HepG2 (cell line): ENCODE results near the gene MRPS2. TPM values are rescaled to one million over a fixed set of nuclear protein-coding genes. Genes with fewer than 3 reads are reported as not detected.

Source experiments
- ATAC-seq: fragments of 200-7000 bp; cut with Tn5 transposase; 3 replicates; pipeline ENCODE4 v1.9.1; 2020; ENCODE audit warnings: mild to moderate bottlenecking, moderate library complexity
- BruUV-seq: library from RNA; stranded (reverse); fragments of 400-500 nt; replicated peaks from 2 replicates; lab custom pipeline; 2021; lab: Mats Ljungman, UMichigan
- CTCF ChIA-PET: fragments of 300-600 bp; formaldehyde crosslinking; extraction: SDS; loops from one replicate; lab custom pipeline; 2021; ENCODE audit warnings: low total read pairs, inconsistent platforms, low intra/inter-chr PET ratio; lab: Yijun Ruan, JAX
- POLR2A ChIA-PET: fragments of 350-600 bp; sonication (Branson Sonifier 250); formaldehyde crosslinking; loops from one replicate; lab custom pipeline; 2020; ENCODE audit warnings: antibody characterized with exemption, inconsistent platforms; lab: Yijun Ruan, JAX
- DNase-seq: peaks from one replicate; pipeline ENCODE4 v3.0.0-alpha.2; 2015; ENCODE audit warnings: low spot score
- FAIRE-seq: peaks from 3 replicates; lab custom pipeline; 2011; peaks lifted over from hg19 to GRCh38; lab: Jason Lieb, UNC
- H2AFZ ChIP-seq: one replicate; pipeline ENCODE4 v1.6.1; 2011; ENCODE audit warnings: low read length, inconsistent platforms
- H3K27ac ChIP-seq: fragments of 300-600 bp; 3 replicates; pipeline ENCODE4 v1.8.0; 2011; ENCODE audit warnings: mixed run types, mild to moderate bottlenecking, mixed read lengths, low read length, inconsistent platforms; ENCODE audit not compliant: insufficient read depth; ENCODE audit errors: extremely low read length
- H3K27me3 ChIP-seq, 2 experiments: fragments of 200-600 bp in 1 of 2; 2 replicates in 1 of 2; 3 replicates in 1 of 2; pipeline versions ENCODE4 v1.6.0 to v1.8.0; 2011; ENCODE audit warnings: low read length in 2 of 2, mild to moderate bottlenecking in 2 of 2, moderate library complexity in 2 of 2, inconsistent platforms in 1 of 2; ENCODE audit not compliant: insufficient read depth in 2 of 2, control insufficient read depth in 1 of 2
- H3K36me3 ChIP-seq, 2 experiments: fragments of 200-600 bp in 1 of 2; replicated peaks in 1 of 2; 2 replicates in 1 of 2; 3 replicates in 1 of 2; pipeline versions ENCODE4 v1.5.1 to v1.8.0; 2011; ENCODE audit warnings: low read length in 2 of 2, inconsistent platforms in 1 of 2; ENCODE audit not compliant: insufficient read depth in 2 of 2, control insufficient read depth in 1 of 2
- H3K4me1 ChIP-seq: 2 replicates; pipeline ENCODE4 v1.5.1; 2012; ENCODE audit warnings: low read length, inconsistent platforms; ENCODE audit not compliant: insufficient read depth
- H3K4me2 ChIP-seq: 2 replicates; pipeline ENCODE4 v1.6.0; 2011; ENCODE audit warnings: low read depth, low read length, inconsistent platforms
- H3K4me3 ChIP-seq, 3 experiments: fragments of 200-600 bp in 1 of 3; sonication (generic), shearing (Covaris generic) in 1 of 3; replicated peaks in 1 of 3; 2 replicates each; pipeline ENCODE4 v1.5.1; 2011 to 2016; ENCODE audit warnings: low read length in 3 of 3, inconsistent platforms in 2 of 3, low read depth in 2 of 3, mild to moderate bottlenecking in 2 of 3, control low read depth in 1 of 3, mixed read lengths in 1 of 3; ENCODE audit not compliant: insufficient read depth in 1 of 3
- H3K79me2 ChIP-seq: one replicate; pipeline ENCODE4 v1.6.1; 2011; ENCODE audit warnings: low read length, inconsistent platforms; ENCODE audit not compliant: insufficient read depth
- H3K9ac ChIP-seq: 2 replicates; pipeline ENCODE4 v1.6.0; 2011; ENCODE audit warnings: mild to moderate bottlenecking, low read depth, low read length, inconsistent platforms; ENCODE audit not compliant: insufficient read depth
- H3K9me3 ChIP-seq: 2 replicates; pipeline ENCODE4 v1.5.1; 2012; ENCODE audit warnings: mild to moderate bottlenecking, low read length
- H4K20me1 ChIP-seq: 2 replicates; pipeline ENCODE4 v1.6.0; 2011; ENCODE audit warnings: inconsistent platforms, mild to moderate bottlenecking, low read length, moderate library complexity; ENCODE audit not compliant: insufficient read depth
- ATF7-NPFF ChIP-seq: sonication (generic); formaldehyde crosslinking; IDR thresholded peaks from 2 replicates; pipeline ENCODE4 v1.8.1; 2023; ENCODE audit warnings: mild to moderate bottlenecking, low read depth, missing genetic modification reagents, moderate library complexity
- DR1 ChIP-seq: sonication (generic); formaldehyde crosslinking; IDR thresholded peaks from 2 replicates; pipeline ENCODE4 v1.8.0; 2021; ENCODE audit warnings: mild to moderate bottlenecking, missing genetic modification reagents, inconsistent platforms
- HNF4A ChIP-seq: sonication (generic); formaldehyde crosslinking; IDR thresholded peaks from 2 replicates; pipeline ENCODE4 v1.4.0; 2020; ENCODE audit warnings: missing genetic modification reagents
- KMT2B ChIP-seq: IDR thresholded peaks from 2 replicates; pipeline ENCODE4 v1.6.1; 2016; ENCODE audit warnings: missing genetic modification reagents, missing compliant biosample characterization
- MED13 ChIP-seq: sonication (generic); formaldehyde crosslinking; IDR thresholded peaks from 2 replicates; pipeline ENCODE4 v1.5.0; 2020; ENCODE audit warnings: missing genetic modification reagents
- PCBP1 ChIP-seq: fragments of 200-400 bp; formaldehyde crosslinking; IDR thresholded peaks from 2 replicates; pipeline ENCODE4 v1.6.1; 2017; ENCODE audit warnings: mild to moderate bottlenecking, low read depth, low read length, borderline replicate concordance
- TAF1 ChIP-seq: sonication (generic); formaldehyde crosslinking; IDR thresholded peaks from 2 replicates; pipeline ENCODE4 v1.4.0; 2020; ENCODE audit warnings: missing genetic modification reagents
- ZNF136 ChIP-seq: sonication (generic); formaldehyde crosslinking; IDR thresholded peaks from 2 replicates; pipeline ENCODE4 v1.8.1; 2022; ENCODE audit warnings: low read depth, mild to moderate bottlenecking, moderate library complexity, missing genetic modification reagents
- ZNF17 ChIP-seq: sonication (generic); formaldehyde crosslinking; IDR thresholded peaks from 2 replicates; pipeline ENCODE4 v1.5.0; 2020; ENCODE audit warnings: mild to moderate bottlenecking, missing genetic modification reagents
- ZNF264 ChIP-seq: sonication (generic); formaldehyde crosslinking; IDR thresholded peaks from 2 replicates; pipeline ENCODE4 v1.4.0; 2020; ENCODE audit warnings: missing genetic modification reagents
- ZNF335 ChIP-seq: sonication (generic); formaldehyde crosslinking; IDR thresholded peaks from 2 replicates; pipeline ENCODE4 v1.4.0; 2020; ENCODE audit warnings: missing genetic modification reagents
- ZNF501 ChIP-seq: sonication (generic); formaldehyde crosslinking; IDR thresholded peaks from 2 replicates; pipeline ENCODE4 v1.5.1; 2020; ENCODE audit warnings: mild to moderate bottlenecking, moderate library complexity, missing genetic modification reagents
- WGBS: methylation state at CpG from one replicate; pipeline ENCODE4 v1.1.6; 2017; ENCODE audit warnings: low lambda C conversion rate; 5-methylcytosine and 5-hydroxymethylcytosine counted together
- in situ Hi-C: cut with HindIII; loops from 2 replicates; pipeline ENCODE4 v1.10.0; 2017; ENCODE audit warnings: low pct_unique_long_range_greater_than_20kb; ENCODE audit not compliant: extremely low pct_ligation_motif_present
- intact Hi-C: fragments of 100-400 bp; cut with micrococcal nuclease; formaldehyde crosslinking; loops from one replicate; pipeline ENCODE4 v1.10.0; 2022; ENCODE audit not compliant: unreplicated experiment
- polyA plus RNA-seq, 8 experiments: library from polyadenylated mRNA; depleted of rRNA in 3 of 8; stranded (reverse) in 7 of 8; unstranded in 1 of 8; fragments of >200 nt; fragmentation: Illumina TruSeq in 4 of 8; extraction: Trizol in 4 of 8; gene quantifications; 2 replicates each; pipeline versions ENCODE4 v1.2.1 to v1.2.3, GENCODE V29; 2011 to 2016; ENCODE audit warnings: low read depth in 4 of 8, missing spikeins in 1 of 8, mixed read lengths in 1 of 8; ENCODE audit not compliant: insufficient read depth in 1 of 8
- total RNA-seq, 5 experiments: library from RNA; depleted of rRNA; stranded (reverse); fragments of >200 nt; fragmentation: Illumina TruSeq; extraction: Trizol; gene quantifications; 2 replicates each; pipeline ENCODE4 v1.2.3, GENCODE V29; 2016; ENCODE audit warnings: low read depth in 1 of 5
- TF ChIP-seq, protein P1 (sequence below): sonication (generic); formaldehyde crosslinking; IDR thresholded peaks from 2 replicates; pipeline ENCODE4 v1.4.0; 2020; ENCODE audit warnings: mild to moderate bottlenecking, missing genetic modification reagents
- TF ChIP-seq, protein P2 (sequence below): sonication (generic); formaldehyde crosslinking; IDR thresholded peaks from 2 replicates; pipeline ENCODE4 v1.5.0; 2020; ENCODE audit warnings: missing genetic modification reagents, mild to moderate bottlenecking, borderline replicate concordance
- TF ChIP-seq, protein P3 (sequence below): sonication (generic); formaldehyde crosslinking; IDR thresholded peaks from 2 replicates; pipeline ENCODE4 v1.4.0; 2020; ENCODE audit warnings: missing genetic modification reagents; ENCODE audit errors: not compliant biosample characterization

MRPS2 gene
- total and polyA plus RNA-seq, 2 of the 13 experiments (the other 11 are each of a cell fraction or from before 2014, with no cell fraction given): 44.4 to 86.7 TPM

DNA sequence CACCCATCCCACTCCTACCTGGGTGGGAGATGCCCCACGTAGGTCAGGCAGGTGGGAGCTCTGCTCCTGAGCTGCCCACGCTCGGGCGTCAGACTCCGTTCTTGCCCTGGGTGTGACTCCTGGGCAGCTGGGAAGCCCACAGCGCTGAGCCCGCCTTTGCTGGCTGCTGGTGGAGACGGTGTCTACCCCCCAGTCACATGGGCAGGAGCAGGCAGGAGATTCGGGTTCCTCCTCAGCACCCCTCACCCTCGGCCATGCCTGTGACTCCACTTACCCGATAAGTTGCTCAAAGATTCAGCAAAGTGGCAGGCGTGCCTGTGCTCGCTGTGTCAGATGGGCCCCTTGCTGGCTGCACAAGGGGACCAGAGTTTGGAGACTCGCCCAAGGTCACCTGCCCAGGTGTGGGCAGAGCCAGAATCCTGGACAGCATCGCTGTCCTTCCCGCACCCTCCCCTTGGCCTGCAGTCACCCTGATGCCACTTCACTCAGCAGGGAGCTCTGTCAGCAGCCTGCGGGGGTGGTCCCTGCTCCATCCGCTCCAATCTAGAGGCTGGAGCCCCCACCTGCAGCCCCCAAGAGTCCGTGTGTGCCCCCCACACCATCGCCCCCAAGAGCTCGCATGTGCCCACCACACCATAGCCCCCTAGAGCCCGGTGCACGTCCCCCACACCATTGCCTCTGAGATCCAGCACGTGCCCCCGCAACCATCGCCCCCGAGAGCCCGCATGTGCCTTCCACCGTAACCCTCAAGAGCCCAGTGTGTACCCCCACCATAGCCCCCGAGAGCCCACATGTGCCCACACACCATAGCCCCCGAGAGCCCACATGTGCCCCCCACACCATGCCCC lies 25.0 kb downstream of the MRPS2 start:
- TF ChIP-seq TAF1 (CRISPR knock-in tag) (no peak), DR1 (CRISPR knock-in tag) (no peak), HNF4A (CRISPR knock-in tag) (no peak), ZNF136 (no peak), PCBP1 (no peak), ZNF17 (CRISPR knock-in tag) (no peak), ZNF335 (CRISPR knock-in tag) (no peak), KMT2B (CRISPR knock-in tag) (no peak), ZNF264 (CRISPR knock-in tag) (no peak), ATF7-NPFF (CRISPR knock-in tag) (no peak), ZNF501 (CRISPR knock-in tag) (no peak), MED13 (no peak)
- TF ChIP-seq, protein P1, sequence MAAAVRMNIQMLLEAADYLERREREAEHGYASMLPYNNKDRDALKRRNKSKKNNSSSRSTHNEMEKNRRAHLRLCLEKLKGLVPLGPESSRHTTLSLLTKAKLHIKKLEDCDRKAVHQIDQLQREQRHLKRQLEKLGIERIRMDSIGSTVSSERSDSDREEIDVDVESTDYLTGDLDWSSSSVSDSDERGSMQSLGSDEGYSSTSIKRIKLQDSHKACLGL (CRISPR knock-in tag): no peak
- TF ChIP-seq, protein P2, sequence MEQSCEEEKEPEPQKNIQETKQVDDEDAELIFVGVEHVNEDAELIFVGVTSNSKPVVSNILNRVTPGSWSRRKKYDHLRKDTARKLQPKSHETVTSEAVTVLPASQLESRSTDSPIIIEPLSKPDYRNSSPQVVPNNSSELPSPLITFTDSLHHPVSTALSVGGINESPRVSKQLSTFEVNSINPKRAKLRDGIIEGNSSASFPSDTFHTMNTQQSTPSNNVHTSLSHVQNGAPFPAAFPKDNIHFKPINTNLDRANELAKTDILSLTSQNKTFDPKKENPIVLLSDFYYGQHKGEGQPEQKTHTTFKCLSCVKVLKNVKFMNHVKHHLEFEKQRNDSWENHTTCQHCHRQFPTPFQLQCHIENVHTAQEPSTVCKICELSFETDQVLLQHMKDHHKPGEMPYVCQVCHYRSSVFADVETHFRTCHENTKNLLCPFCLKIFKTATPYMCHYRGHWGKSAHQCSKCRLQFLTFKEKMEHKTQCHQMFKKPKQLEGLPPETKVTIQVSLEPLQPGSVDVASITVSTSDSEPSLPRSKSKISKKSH (CRISPR knock-in tag): no peak
- TF ChIP-seq, protein P3, sequence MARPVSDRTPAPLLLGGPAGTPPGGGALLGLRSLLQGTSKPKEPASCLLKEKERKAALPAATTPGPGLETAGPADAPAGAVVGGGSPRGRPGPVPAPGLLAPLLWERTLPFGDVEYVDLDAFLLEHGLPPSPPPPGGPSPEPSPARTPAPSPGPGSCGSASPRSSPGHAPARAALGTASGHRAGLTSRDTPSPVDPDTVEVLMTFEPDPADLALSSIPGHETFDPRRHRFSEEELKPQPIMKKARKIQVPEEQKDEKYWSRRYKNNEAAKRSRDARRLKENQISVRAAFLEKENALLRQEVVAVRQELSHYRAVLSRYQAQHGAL (CRISPR knock-in tag): no peak
- TF ChIP-seq, all 625 proteins: peak for 0
- no peak for DNase-seq

More for the DNA sequence above, 25.0 kb downstream of the MRPS2 start:
- Histone ChIP-seq H3K36me3 (no peaks in the 10 kb centered on the region), H3K4me1 (peaks cover 9% of the 10 kb centered on the region), H3K79me2 (no peaks in the 10 kb centered on the region), H3K27me3 (peaks cover 8 to 51% of the 10 kb centered on the region in 2 experiments), H2AFZ (no peak overlapping the region), H3K9me3 (no peaks in the 10 kb centered on the region), H3K4me3 (no peak overlapping the region), H3K27ac (no peak overlapping the region), H3K9ac (no peak overlapping the region), H3K4me2 (no peak overlapping the region), H4K20me1 (no peaks in the 10 kb centered on the region)
- ChIA-PET POLR2A (no interaction called here), CTCF (no interaction called here)
- BruUV-seq: no TSS peak
- FAIRE-seq (no peak), ATAC-seq (no peak)
- in situ Hi-C loops: no loop called here
- intact Hi-C loops: no loop called here
- 58% methylated on average over 9 of the region's 31 CpGs for WGBS
